Colonic mucosa (tissue), 4 donors: ENCODE results near the gene SMURF1. TPM values are rescaled to one million over a fixed set of nuclear protein-coding genes. Genes with fewer than 3 reads are reported as not detected.

ENCODE experiments used
- DNase-seq: peaks from one replicate; pipeline ENCODE4 v3.0.0-alpha.2; 2020
- H3K27ac ChIP-seq: fragments of 200-600 bp; one replicate; pipeline ENCODE4 v1.8.0; 2021
- H3K27me3 ChIP-seq: fragments of 200-600 bp; one replicate; pipeline ENCODE4 v1.8.0; 2021
- H3K36me3 ChIP-seq: fragments of 200-600 bp; one replicate; pipeline ENCODE4 v1.8.0; 2021
- H3K4me1 ChIP-seq: fragments of 200-600 bp; one replicate; pipeline ENCODE4 v1.8.0; 2021; ENCODE audit warnings: mild to moderate bottlenecking
- H3K4me3 ChIP-seq: fragments of 200-600 bp; one replicate; pipeline ENCODE4 v1.8.0; 2021
- H3K9ac ChIP-seq, 2 donors: one replicate each; pipeline ENCODE4 v1.7.0; 2013; ENCODE audit warnings: control low read depth in 2 of 2, low read depth in 2 of 2, low read length in 2 of 2
- H3K9me3 ChIP-seq: fragments of 200-600 bp; one replicate; pipeline ENCODE4 v1.8.0; 2021
- CTCF ChIP-seq: fragments of 200-600 bp; IDR thresholded peaks from one replicate; pipeline ENCODE4 v1.8.0; 2022; ENCODE audit warnings: antibody characterized with exemption, mild to moderate bottlenecking
- intact Hi-C: fragments of 100-400 bp; cut with DNase I; formaldehyde crosslinking; loops from one replicate; pipeline ENCODE4 v1.14.1; 2022
- total RNA-seq, 2 donors: library from RNA; stranded (reverse); fragmentation: NEBNext Ultra II Directional in 1 of 2; extraction: Animal tissue kit (Norgen Biotek cat#: 25700) in 1 of 2; gene quantifications; one replicate each; pipeline ENCODE4 v1.2.1, GENCODE V29; 2021
- donor health status: healthy.
- donor health status: DM: no; HTN: no; CAD: no.
- donor health status: DM: no; HTN: no; CAD: no.

The SMURF1 gene
- total RNA-seq, 2 donors from 2014 or later, result 26.8 to 35.5 TPM

GRCh38 chr7:98992076-98992475 is 151.8 kb downstream of the SMURF1 start:
- Histone ChIP-seq H3K9ac (no peak overlapping the region), H3K4me3 (no peak overlapping the region), H3K27me3 (no peaks in the 10 kb centered on the region), H3K36me3 (peaks cover 15% of the 10 kb centered on the region), H3K27ac (no peak overlapping the region), H3K9me3 (no peaks in the 10 kb centered on the region), H3K4me1 (no peaks in the 10 kb centered on the region)
- DNase-seq, result no peak
- intact Hi-C loops, result no loop called here
- TF ChIP-seq CTCF, result no peak

- Histone ChIP-seq H3K4me1 (no peaks in the 10 kb centered on the region), H3K9me3 (no peaks in the 10 kb centered on the region), H3K27ac (no peak overlapping the region), H3K27me3 (no peaks in the 10 kb centered on the region), H3K36me3 (peaks cover 15% of the 10 kb centered on the region), H3K4me3 (no peak overlapping the region), H3K9ac (no peak overlapping the region)
- no peak for TF ChIP-seq CTCF
- DNase-seq, result no peak
- intact Hi-C loops, result no loop called here
These were observed 152.8 kb downstream of the SMURF1 start for GRCh38 chr7:98991141-98991540.

GRCh38 chr7:98990356-98990755 is 153.6 kb downstream of the SMURF1 start:
- H3K36me3 ChIP-seq, result peaks cover 19% of the 10 kb centered on the region
- no peak for TF ChIP-seq CTCF
- H3K9me3 ChIP-seq, result no peaks in the 10 kb centered on the region
- DNase-seq, result no peak
- no peaks in the 10 kb centered on the region for H3K27me3 ChIP-seq
- intact Hi-C loops, result no loop called here
- H3K27ac ChIP-seq, result no peak overlapping the region
- no peak overlapping the region for H3K4me3 ChIP-seq
- no peak overlapping the region for H3K9ac ChIP-seq
- H3K4me1 ChIP-seq, result no peaks in the 10 kb centered on the region

GRCh38 chr7:98988641-98989040 is 155.3 kb downstream of the SMURF1 start:
- TF ChIP-seq CTCF, result no peak
- H3K27me3 ChIP-seq, result no peaks in the 10 kb centered on the region
- H3K4me1 ChIP-seq, result no peaks in the 10 kb centered on the region
- H3K36me3 ChIP-seq, result peaks cover 19% of the 10 kb centered on the region
- DNase-seq, result no peak
- H3K9ac ChIP-seq, result no peak overlapping the region
- H3K9me3 ChIP-seq, result no peaks in the 10 kb centered on the region
- H3K27ac ChIP-seq, result no peak overlapping the region
- intact Hi-C loops, result no loop called here
- H3K4me3 ChIP-seq, result no peak overlapping the region

- peaks cover 29% of the 10 kb centered on the region for H3K36me3 ChIP-seq
- H3K4me1 ChIP-seq, result no peaks in the 10 kb centered on the region
- intact Hi-C loops, result no loop called here
- no peak for DNase-seq
- H3K9ac ChIP-seq, result no peak overlapping the region
- TF ChIP-seq CTCF, result no peak
- no peaks in the 10 kb centered on the region for H3K27me3 ChIP-seq
- no peak overlapping the region for H3K4me3 ChIP-seq
- no peaks in the 10 kb centered on the region for H3K9me3 ChIP-seq
- H3K27ac ChIP-seq, result no peak overlapping the region
These were observed 158.0 kb downstream of the SMURF1 start for GRCh38 chr7:98985945-98986344.

GRCh38 chr7:98985406-98985805 is 158.5 kb downstream of the SMURF1 start:
- no peak for DNase-seq
- H3K27ac ChIP-seq, result no peak overlapping the region
- no peak for TF ChIP-seq CTCF
- no peaks in the 10 kb centered on the region for H3K4me1 ChIP-seq
- H3K27me3 ChIP-seq, result no peaks in the 10 kb centered on the region
- peaks cover 32% of the 10 kb centered on the region for H3K36me3 ChIP-seq
- intact Hi-C loops, result no loop called here
- no peaks in the 10 kb centered on the region for H3K9me3 ChIP-seq
- no peak overlapping the region for H3K4me3 ChIP-seq
- H3K9ac ChIP-seq, result no peak overlapping the region
